GM23248 (cell line): Measurements from ENCODE around the gene KNG1.

Source experiments
- EZH2 ChIP-seq: fragments of 200-600 bp; sonication (generic); IDR thresholded peaks from 2 replicates; pipeline ENCODE4 v1.6.1; 2018; ENCODE audit warnings: antibody characterized with exemption, mild to moderate bottlenecking; ENCODE audit not compliant: insufficient read depth, poor library complexity, severe bottlenecking
- EZH2phosphoT487 ChIP-seq: fragments of 200-600 bp; sonication (generic); IDR thresholded peaks from 2 replicates; pipeline ENCODE4 v1.6.1; 2018; ENCODE audit warnings: antibody characterized with exemption, moderate library complexity, mild to moderate bottlenecking, low read depth; ENCODE audit not compliant: insufficient read depth

GRCh38 chr3:186694288-186695032 lies 22.7 kb upstream of the KNG1 start:
- no peak for TF ChIP-seq EZH2
- TF ChIP-seq EZH2phosphoT487: no peak
